HEK293 (cell line): ENCODE measurements around the gene ABCB9.

Experiments used
- CTCF ChIA-PET: fragments of 350-600 bp; formaldehyde crosslinking; extraction: SDS; loops from one replicate; lab custom pipeline; 2021; ENCODE audit warnings: antibody characterized with exemption; lab: Yijun Ruan, JAX
- POLR2A ChIA-PET: fragments of 300-600 bp; formaldehyde crosslinking; extraction: SDS; loops from one replicate; lab custom pipeline; 2020; ENCODE audit warnings: antibody characterized with exemption, inconsistent platforms; lab: Yijun Ruan, JAX
- H3K27ac ChIP-seq: fragments of 200-500 bp; sonication (Bioruptor generic); 2 replicates; pipeline ENCODE4 v1.5.1; 2014; ENCODE audit warnings: low read depth, low read length, control low read depth, inconsistent platforms; ENCODE audit errors: extremely low read depth
- H3K36me3 ChIP-seq, 2 experiments: fragments of 200-500 bp in 1 of 2; sonication (Bioruptor generic) in 1 of 2; 1 replicate in 1 of 2; 2 replicates in 1 of 2; pipeline ENCODE4 v1.5.1; 2014 to 2017; ENCODE audit warnings: inconsistent platforms in 2 of 2, low read length in 2 of 2; ENCODE audit not compliant: control insufficient read depth in 2 of 2, insufficient read depth in 1 of 2
- H3K4me1 ChIP-seq: fragments of 200-500 bp; sonication (Bioruptor generic); 2 replicates; pipeline ENCODE4 v1.5.1; 2014; ENCODE audit warnings: mild to moderate bottlenecking, low read length, inconsistent platforms; ENCODE audit not compliant: control insufficient read depth, insufficient read depth
- H3K4me3 ChIP-seq: 2 replicates; pipeline ENCODE4 v1.5.1; 2011; ENCODE audit warnings: low read depth, mild to moderate bottlenecking, control low read depth, low read length, moderate library complexity
- H3K9me3 ChIP-seq: fragments of 200-500 bp; sonication (Bioruptor generic); 2 replicates; pipeline ENCODE4 v1.5.1; 2014; ENCODE audit warnings: low read depth, low read length, inconsistent platforms; ENCODE audit not compliant: control insufficient read depth, insufficient read depth
- EGR2 ChIP-seq: fragments of 450-650 bp; formaldehyde crosslinking; IDR thresholded peaks from 2 replicates; pipeline ENCODE4 v1.5.1; 2016; ENCODE audit warnings: low read depth, missing biosample characterization, missing genetic modification characterization
- GFI1B ChIP-seq: fragments of 450-650 bp; formaldehyde crosslinking; IDR thresholded peaks from 2 replicates; pipeline ENCODE4 v1.5.1; 2016; ENCODE audit warnings: missing biosample characterization, missing genetic modification characterization
- GLIS1 ChIP-seq: fragments of 450-650 bp; formaldehyde crosslinking; IDR thresholded peaks from 2 replicates; pipeline ENCODE4 v1.5.1; 2016; ENCODE audit warnings: missing biosample characterization, missing genetic modification characterization
- KLF1 ChIP-seq: fragments of 450-650 bp; formaldehyde crosslinking; IDR thresholded peaks from 2 replicates; pipeline ENCODE4 v1.5.1; 2016; ENCODE audit warnings: missing biosample characterization, missing genetic modification characterization
- KLF8 ChIP-seq: fragments of 450-650 bp; formaldehyde crosslinking; IDR thresholded peaks from 2 replicates; pipeline ENCODE4 v1.5.1; 2016; ENCODE audit warnings: missing biosample characterization, missing genetic modification characterization
- KLF9 ChIP-seq: fragments of 450-650 bp; formaldehyde crosslinking; IDR thresholded peaks from 2 replicates; pipeline ENCODE4 v1.5.1; 2016; ENCODE audit warnings: missing biosample characterization, missing genetic modification characterization, low read depth
- MZF1 ChIP-seq: fragments of 450-650 bp; formaldehyde crosslinking; IDR thresholded peaks from 2 replicates; pipeline ENCODE4 v1.5.1; 2017; ENCODE audit warnings: missing biosample characterization, missing genetic modification characterization, borderline replicate concordance
- OSR2 ChIP-seq: fragments of 450-650 bp; formaldehyde crosslinking; IDR thresholded peaks from 2 replicates; pipeline ENCODE4 v1.5.1; 2016; ENCODE audit warnings: missing biosample characterization, missing genetic modification characterization
- OVOL3 ChIP-seq: fragments of 450-650 bp; formaldehyde crosslinking; IDR thresholded peaks from 2 replicates; pipeline ENCODE4 v1.5.1; 2016; ENCODE audit warnings: missing biosample characterization, missing genetic modification characterization
- RBAK ChIP-seq: fragments of 450-650 bp; formaldehyde crosslinking; IDR thresholded peaks from 2 replicates; pipeline ENCODE4 v1.5.1; 2016; ENCODE audit warnings: missing biosample characterization, missing genetic modification characterization
- SALL2 ChIP-seq: fragments of 450-650 bp; formaldehyde crosslinking; IDR thresholded peaks from 2 replicates; pipeline ENCODE4 v1.5.0; 2017; ENCODE audit warnings: missing biosample characterization, mild to moderate bottlenecking, missing genetic modification characterization, borderline replicate concordance
- TCF7L2 ChIP-seq: IDR thresholded peaks from 2 replicates; pipeline ENCODE4 v1.6.1; 2011; ENCODE audit warnings: low read depth, mild to moderate bottlenecking, inconsistent platforms, low read length, moderate library complexity, borderline replicate concordance
- WT1 ChIP-seq: fragments of 450-650 bp; formaldehyde crosslinking; IDR thresholded peaks from 2 replicates; pipeline ENCODE4 v1.5.1; 2016; ENCODE audit warnings: missing biosample characterization, missing genetic modification characterization
- ZBTB21 ChIP-seq: fragments of 450-650 bp; formaldehyde crosslinking; IDR thresholded peaks from 2 replicates; pipeline ENCODE4 v1.5.1; 2017; ENCODE audit warnings: missing biosample characterization, missing genetic modification characterization
- ZBTB48 ChIP-seq: fragments of 450-650 bp; formaldehyde crosslinking; IDR thresholded peaks from 2 replicates; pipeline ENCODE4 v1.5.1; 2016; ENCODE audit warnings: missing biosample characterization, missing genetic modification characterization
- ZBTB8A ChIP-seq: fragments of 450-650 bp; formaldehyde crosslinking; IDR thresholded peaks from 2 replicates; pipeline ENCODE4 v1.5.1; 2016; ENCODE audit warnings: missing biosample characterization, missing genetic modification characterization
- ZNF174 ChIP-seq: fragments of 450-650 bp; formaldehyde crosslinking; IDR thresholded peaks from 2 replicates; pipeline ENCODE4 v1.5.0; 2017; ENCODE audit warnings: missing biosample characterization, mild to moderate bottlenecking, missing genetic modification characterization
- ZNF19 ChIP-seq: fragments of 450-650 bp; formaldehyde crosslinking; IDR thresholded peaks from 2 replicates; pipeline ENCODE4; 2016; ENCODE audit warnings: missing biosample characterization, missing genetic modification characterization, low read depth
- ZNF274 ChIP-seq, 2 experiments: fragments of 200-500 bp in 1 of 2; fragments of 450-650 bp in 1 of 2; sonication (Bioruptor generic) in 1 of 2; formaldehyde crosslinking in 1 of 2; IDR thresholded peaks; 2 replicates each; pipeline versions ENCODE4 v1.5.1 to v1.6.1; 2014 to 2016; ENCODE audit warnings: borderline replicate concordance in 1 of 2, inconsistent platforms in 1 of 2, low read length in 1 of 2, missing biosample characterization in 1 of 2, missing genetic modification characterization in 1 of 2
- ZNF280D ChIP-seq: fragments of 450-650 bp; formaldehyde crosslinking; IDR thresholded peaks from 2 replicates; pipeline ENCODE4 v1.5.1; 2016; ENCODE audit warnings: missing biosample characterization, missing genetic modification characterization
- ZNF311 ChIP-seq: fragments of 450-650 bp; formaldehyde crosslinking; IDR thresholded peaks from 2 replicates; pipeline ENCODE4 v1.5.1; 2017; ENCODE audit warnings: missing biosample characterization, missing genetic modification characterization, borderline replicate concordance
- ZNF391 ChIP-seq: fragments of 450-650 bp; formaldehyde crosslinking; IDR thresholded peaks from 2 replicates; pipeline ENCODE4 v1.5.1; 2016; ENCODE audit warnings: low read depth, missing biosample characterization, missing genetic modification characterization, borderline replicate concordance
- ZNF398 ChIP-seq: fragments of 450-650 bp; formaldehyde crosslinking; IDR thresholded peaks from 2 replicates; pipeline ENCODE4 v1.5.1; 2017; ENCODE audit warnings: missing biosample characterization, missing genetic modification characterization
- ZNF416 ChIP-seq: fragments of 450-650 bp; formaldehyde crosslinking; IDR thresholded peaks from 2 replicates; pipeline ENCODE4 v1.5.1; 2016; ENCODE audit warnings: missing biosample characterization, missing genetic modification characterization
- ZNF501 ChIP-seq: fragments of 450-650 bp; formaldehyde crosslinking; IDR thresholded peaks from 2 replicates; pipeline ENCODE4 v1.5.1; 2016; ENCODE audit warnings: missing biosample characterization, missing genetic modification characterization
- ZNF529 ChIP-seq: fragments of 450-650 bp; formaldehyde crosslinking; IDR thresholded peaks from 2 replicates; pipeline ENCODE4 v1.5.1; 2017; ENCODE audit warnings: missing genetic modification characterization, missing biosample characterization; ENCODE audit not compliant: insufficient replicate concordance
- ZNF548 ChIP-seq: fragments of 450-650 bp; formaldehyde crosslinking; IDR thresholded peaks from 2 replicates; pipeline ENCODE4 v1.5.1; 2016; ENCODE audit warnings: missing biosample characterization, missing genetic modification characterization
- ZNF558 ChIP-seq: fragments of 450-650 bp; formaldehyde crosslinking; IDR thresholded peaks from 2 replicates; pipeline ENCODE4 v1.5.1; 2016; ENCODE audit warnings: missing biosample characterization, missing genetic modification characterization
- ZNF560 ChIP-seq: fragments of 450-650 bp; formaldehyde crosslinking; IDR thresholded peaks from 2 replicates; pipeline ENCODE4 v1.5.1; 2017; ENCODE audit warnings: missing biosample characterization, missing genetic modification characterization, borderline replicate concordance
- ZNF600 ChIP-seq: fragments of 450-650 bp; formaldehyde crosslinking; IDR thresholded peaks from 2 replicates; pipeline ENCODE4 v1.5.1; 2016; ENCODE audit warnings: missing biosample characterization, missing genetic modification characterization
- ZNF626 ChIP-seq: fragments of 450-650 bp; sonication (Bioruptor Pico); formaldehyde crosslinking; IDR thresholded peaks from 2 replicates; pipeline ENCODE4 v1.5.1; 2018; ENCODE audit warnings: missing biosample characterization, missing genetic modification characterization, inconsistent platforms
- ZNF658 ChIP-seq: fragments of 450-650 bp; formaldehyde crosslinking; IDR thresholded peaks from 2 replicates; pipeline ENCODE4; 2016; ENCODE audit warnings: missing biosample characterization, missing genetic modification characterization
- ZNF768 ChIP-seq: fragments of 450-650 bp; formaldehyde crosslinking; IDR thresholded peaks from 2 replicates; pipeline ENCODE4 v1.5.1; 2018; ENCODE audit warnings: missing biosample characterization, mild to moderate bottlenecking, missing genetic modification characterization
- ZNF837 ChIP-seq: fragments of 450-650 bp; formaldehyde crosslinking; IDR thresholded peaks from 2 replicates; pipeline ENCODE4 v1.5.1; 2016; ENCODE audit warnings: missing biosample characterization, missing genetic modification characterization

The ABCB9 gene

GRCh38 chr12:122886851-122887818, 79.1 kb downstream of the ABCB9 start:
- CTCF ChIA-PET: interaction anchor here (0.7 to 1.2 kb wide), 5 partner anchors 8 to 142 kb away, joined by 3 to 5 read pairs (median 3); partner anchors contain the start of gene VPS37B
- H3K4me3 ChIP-seq: no peak overlapping the region; the same call in 1 of the 2 replicates
- H3K36me3 ChIP-seq: no peaks in the 10 kb centered on the region
- H3K9me3 ChIP-seq: no peaks in the 10 kb centered on the region
- H3K4me1 ChIP-seq: peaks cover 27% of the 10 kb centered on the region
- POLR2A ChIA-PET: interaction anchor here (0.6 kb wide), 1 partner anchor 825 kb away, joined by 4 read pairs; the partner anchor contains the start of gene ATP6V0A2
- H3K27ac ChIP-seq: no peak overlapping the region; the same call in 1 of the 2 replicates
- TF ChIP-seq GFI1B (tag by site-specific recombination) (no peak), ZNF600 (tag by site-specific recombination) (peak; percentile 94), ZNF548 (no peak), OVOL3 (tag by site-specific recombination) (no peak), ZNF398 (tag by site-specific recombination) (peak; percentile 99), ZNF174 (tag by site-specific recombination) (no peak), ZBTB21 (tag by site-specific recombination) (no peak; the same call in 1 of the 2 replicates), OSR2 (peak; percentile 72), EGR2 (tag by site-specific recombination) (no peak), ZNF391 (no peak), SALL2 (no peak), ZNF560 (no peak), ZNF558 (no peak), GLIS1 (tag by site-specific recombination) (peak; percentile 87), ZNF501 (tag by site-specific recombination) (no peak), ZNF626 (no peak), ZBTB48 (peak; percentile 92), KLF1 (tag by site-specific recombination) (no peak), ZNF280D (tag by site-specific recombination) (no peak), RBAK (tag by site-specific recombination) (no peak), TCF7L2 (no peak), ZNF19 (tag by site-specific recombination) (no peak), WT1 (tag by site-specific recombination) (peak; percentile 94), ZBTB8A (tag by site-specific recombination) (no peak; the same call in 1 of the 2 replicates), KLF8 (tag by site-specific recombination) (no peak), ZNF529 (no peak), ZNF768 (tag by site-specific recombination) (no peak), ZNF837 (tag by site-specific recombination) (no peak), ZNF416 (tag by site-specific recombination) (no peak), ZNF274 (IDR thresholded peaks at IDR 0.05; ENCODE audit: low read length) (no peak), ZNF274 (tag by site-specific recombination; IDR thresholded peaks at IDR 0.05; ENCODE audit: borderline replicate concordance) (no peak), MZF1 (tag by site-specific recombination) (no peak), ZNF658 (tag by site-specific recombination) (no peak), ZNF311 (tag by site-specific recombination) (no peak), KLF9 (no peak)
